Right lobe of liver (tissue), 6 donors: ENCODE measurements around the gene CAMKV. TPM values are rescaled to one million over a fixed set of nuclear protein-coding genes. Genes with fewer than 3 reads are reported as not detected.

Experiments
- ATAC-seq, 4 donors: fragments of 200-7000 bp; cut with Tn5 transposase; one replicate each; pipeline ENCODE4 v1.9.1; 2020; ENCODE audit warnings: mild to moderate bottlenecking in 4 of 4, moderate library complexity in 4 of 4
- DNase-seq, 3 donors: peaks; one replicate each; pipeline ENCODE4 v3.0.0-alpha.2; 2020
- H3K27ac ChIP-seq, 3 donors: fragments of 200-600 bp; one replicate each; pipeline ENCODE4 v1.8.0; 2022
- H3K27me3 ChIP-seq, 2 donors: fragments of 200-600 bp; one replicate each; pipeline ENCODE4 v1.8.0; 2022
- H3K36me3 ChIP-seq, 4 donors: fragments of 200-600 bp; sonication (generic) in 1 of 4; one replicate each; pipeline versions ENCODE4 v1.5.1 to v1.8.0; 2017 to 2022; ENCODE audit warnings: control low read depth in 1 of 4
- H3K4me1 ChIP-seq, 4 donors: fragments of 200-600 bp; sonication (generic) in 1 of 4; one replicate each; pipeline versions ENCODE4 v1.5.1 to v1.8.0; 2017 to 2022; ENCODE audit warnings: control low read depth in 1 of 4
- H3K4me3 ChIP-seq, 3 donors: fragments of 200-600 bp; one replicate each; pipeline ENCODE4 v1.8.0; 2022
- H3K9me3 ChIP-seq, 4 donors: fragments of 200-600 bp; sonication (generic) in 1 of 4; one replicate each; pipeline versions ENCODE4 v1.5.1 to v1.8.0; 2017 to 2022; ENCODE audit warnings: control low read depth in 1 of 4
- CTCF ChIP-seq, 4 donors: fragments of 200-600 bp in 3 of 4; fragments of 450-650 bp in 1 of 4; IDR thresholded peaks; one replicate each; pipeline versions ENCODE4 v1.5.1 to v1.8.0; 2016 to 2022; ENCODE audit warnings: antibody characterized with exemption in 4 of 4, mild to moderate bottlenecking in 2 of 4
- POLR2A ChIP-seq: fragments of 450-650 bp; IDR thresholded peaks from one replicate; pipeline ENCODE4 v1.6.1; 2017; ENCODE audit warnings: antibody characterized with exemption, mild to moderate bottlenecking
- WGBS: methylation state at CpG from one replicate; pipeline ENCODE4 v1.1.6; 2018; ENCODE audit warnings: low coverage, low lambda C conversion rate; ENCODE audit not compliant: insufficient coverage; ENCODE audit errors: missing lambda C conversion rate; 5-methylcytosine and 5-hydroxymethylcytosine counted together
- intact Hi-C, 2 donors: fragments of 100-400 bp; cut with DNase I; formaldehyde crosslinking; loops; one replicate each; pipeline versions ENCODE4 v1.11.2 to v1.14.1; 2022
- small RNA-seq, 2 experiments: library from RNA; depleted of rRNA; stranded (forward); fragments of <200 nt; gene quantifications; one replicate each; pipeline ENCODE3, GENCODE V24; 2016
- total RNA-seq, 6 experiments: library from RNA; depleted of rRNA in 2 of 6; stranded (reverse); fragments of >200 nt in 2 of 6; fragmentation: NEBNext Ultra II Directional in 3 of 6; extraction: Animal tissue kit (Norgen Biotek cat#: 25700) in 3 of 6; gene quantifications; one replicate each; pipeline versions ENCODE4 v1.1.0 to v1.2.4, GENCODE V29; 2016 to 2023
- donor health status: DM: no; HTN: yes; CAD: no.
- donor health status: DM: no; HTN: no; CAD: no.
- donor health status: DM: no; HTN: no; CAD: no.
- donor health status: DM: no; HTN: yes; CAD: no.
- donor health status: DM: no; HTN: yes; CAD: no.

The CAMKV gene
- total RNA-seq, 6 experiments from 2014 or later = not detected

GRCh38 chr3:49813497-49814174, 56.1 kb downstream of the CAMKV start, which contains the start of gene UBA7:
Gene UBA7, minus strand, starts transcription at chr3:49813953. Its CDS starts 166 bp downstream, at chr3:49813787.
- Histone ChIP-seq H3K36me3 (peaks cover 0 to 6% (median 0%) of the 10 kb centered on the region in 4 donors), H3K27me3 (no peaks in the 10 kb centered on the region), H3K4me3 (peak within 1 kb of the TSS; percentile 38 to 57 (median 46)), H3K4me1 (peaks cover 0 to 12% (median 3%) of the 10 kb centered on the region in 4 donors), H3K27ac (peak within 1 kb of the TSS; percentile 63 to 72 (median 70)), H3K9me3 (no peaks in the 10 kb centered on the region)
- ATAC-seq = peak; percentile 95 to 98 (median 97)
- peak; percentile 58 to 69 (median 65) for DNase-seq
- intact Hi-C loops = no loop called here
- WGBS = under 1% methylated on average over 7 of the region's 9 CpGs
- TF ChIP-seq POLR2A (no peak), CTCF (IDR thresholded peaks at IDR 0.05) (no peak)

- 38% methylated on average over 7 of the region's 9 CpGs for WGBS
- TF ChIP-seq CTCF (IDR thresholded peaks at IDR 0.05) (no peak), POLR2A (no peak)
- H3K4me1 ChIP-seq = peaks cover 0 to 15% (median 3%) of the 10 kb centered on the region in 4 donors
- no peaks in the 10 kb centered on the region for H3K27me3 ChIP-seq
- no peaks in the 10 kb centered on the region for H3K9me3 ChIP-seq
- peak overlapping the region; percentile 63 to 72 (median 70) for H3K27ac ChIP-seq
- peak overlapping the region; percentile 38 to 57 (median 46) for H3K4me3 ChIP-seq
- peaks cover 0 to 6% (median 0%) of the 10 kb centered on the region in 4 donors for H3K36me3 ChIP-seq
- intact Hi-C loops = no loop called here
- DNase-seq (no peak), ATAC-seq (peak; percentile 9 to 48 (median 26))
These were observed 56.7 kb downstream of the CAMKV start for GRCh38 chr3:49812916-49813496.

Small RNAs within 50 kb of the gene (small RNA-seq; reads per million reads assigned to genes)
- 0 reads per million in 2 experiments for gene RN7SL217P

Other genes starting within 250 kb of the CAMKV start
- gene APEH, start 195.6 kb downstream of the CAMKV start, total RNA-seq = 100 to 1,000 TPM in 2 of 6 experiments, 10 to 100 TPM in 4; 60.9 to 114 (median 90.5) TPM
- 100 to 1,000 TPM; 321 to 695 (median 632) TPM for gene MST1, start 180.4 kb downstream of the CAMKV start, total RNA-seq
- gene RNF123, start 180.3 kb downstream of the CAMKV start, total RNA-seq = 10 to 100 TPM; 32.4 to 48.3 (median 39.9) TPM
- 1 to 10 TPM in 1 of 6 experiments, under 1 TPM in 3, not detected in 2; 0.07 to 2.4 (median 0.64) TPM for gene AMIGO3, start 150.2 kb downstream of the CAMKV start, total RNA-seq
- gene GMPPB, start 146.0 kb downstream of the CAMKV start, total RNA-seq = 10 to 100 TPM; 12.2 to 34.2 (median 25.6) TPM
- 10 to 100 TPM; 12.6 to 19.6 (median 16.2) TPM for gene IP6K1, start 83.4 kb downstream of the CAMKV start, total RNA-seq
- gene CDHR4, start 70.0 kb downstream of the CAMKV start, total RNA-seq = not detected
- gene INKA1, start 66.6 kb downstream of the CAMKV start, total RNA-seq = 1 to 10 TPM in 1 of 6 experiments, under 1 TPM in 5; 0.46 to 1.2 (median 0.73) TPM
- gene UBA7, start 56.0 kb downstream of the CAMKV start, total RNA-seq = 10 to 100 TPM; 16.4 to 39.1 (median 28.5) TPM
- 1 to 10 TPM in 3 of 6 experiments, under 1 TPM in 3; 0.55 to 3.1 (median 0.98) TPM for gene TRAIP, start 13.3 kb downstream of the CAMKV start, total RNA-seq
- 1 to 10 TPM in 1 of 6 experiments, under 1 TPM in 5; 0.15 to 1.9 (median 0.50) TPM for gene MST1R, start 34.0 kb upstream of the CAMKV start, total RNA-seq
- gene MON1A, start 59.9 kb upstream of the CAMKV start, total RNA-seq = 10 to 100 TPM in 2 of 6 experiments, 1 to 10 TPM in 4; 5.4 to 14.2 (median 7.5) TPM
- gene RBM6, start 70.2 kb upstream of the CAMKV start, total RNA-seq = 10 to 100 TPM; 25.9 to 46.4 (median 32.9) TPM
- 10 to 100 TPM; 42.1 to 62.4 (median 46.4) TPM for gene RBM5, start 219.0 kb upstream of the CAMKV start, total RNA-seq